Naive B cell (primary cell): Measurements from ENCODE around the gene HOXC4. TPM values are rescaled to one million over a fixed set of nuclear protein-coding genes. Genes with fewer than 3 reads are reported as not detected.

ENCODE experiments used
- ATAC-seq, 2 donors: fragments of 150-1000 bp; cut with Tn5 transposase; 2 replicates each; pipeline ENCODE4 v1.10.0; 2021; ENCODE audit warnings: low read depth in 2 of 2, mild to moderate bottlenecking in 2 of 2, moderate library complexity in 2 of 2
- DNase-seq: peaks from one replicate; pipeline ENCODE4 v3.0.0; 2022
- H3K27ac Mint-ChIP-seq, 6 donors: one replicate each; pipeline ENCODE4 v1.8.0; 2020 to 2022; ENCODE audit warnings: mild to moderate bottlenecking in 6 of 6, mixed read lengths in 6 of 6, moderate library complexity in 5 of 6, inconsistent platforms in 2 of 6
- H3K27me3 Mint-ChIP-seq, 3 donors: one replicate each; pipeline ENCODE4 v1.8.0; 2021 to 2022; ENCODE audit warnings: mixed read lengths in 3 of 3, mild to moderate bottlenecking in 1 of 3
- H3K36me3 Mint-ChIP-seq, 2 donors: one replicate each; pipeline ENCODE4 v1.8.0; 2020 to 2022; ENCODE audit warnings: mixed read lengths in 2 of 2, inconsistent platforms in 1 of 2, mild to moderate bottlenecking in 1 of 2
- H3K4me1 Mint-ChIP-seq, 3 donors: one replicate each; pipeline ENCODE4 v1.8.0; 2020 to 2022; ENCODE audit warnings: mixed read lengths in 3 of 3, inconsistent platforms in 1 of 3, mild to moderate bottlenecking in 1 of 3, moderate library complexity in 1 of 3
- H3K4me3 Mint-ChIP-seq, 8 donors: one replicate each; pipeline ENCODE4 v1.8.0; 2020 to 2022; ENCODE audit warnings: mild to moderate bottlenecking in 8 of 8, mixed read lengths in 8 of 8, moderate library complexity in 8 of 8, inconsistent platforms in 2 of 8
- H3K9me3 Mint-ChIP-seq, 7 donors: one replicate each; pipeline ENCODE4 v1.8.0; 2020 to 2022; ENCODE audit warnings: mixed read lengths in 7 of 7, mild to moderate bottlenecking in 5 of 7, inconsistent platforms in 2 of 7, moderate library complexity in 1 of 7
- polyA plus RNA-seq, 6 donors: library from polyadenylated mRNA; unstranded; fragments of 300-500 nt; fragmentation: Illumina TruSeq; gene quantifications; one replicate each; pipeline ENCODE4 v1.2.3, GENCODE V29; 2021; ENCODE audit warnings: low read depth in 6 of 6

Gene HOXC4
- 1 to 10 TPM in 1 of 6 donors, under 1 TPM in 4, not detected in 1; 0.17 to 1.0 (median 0.42) TPM for polyA plus RNA-seq

GRCh38 chr12:54053751-54054741, at the start of gene HOXC4:
TSS of gene HOXC4 (plus strand) at chr12:54053835. CDS start at chr12:54053923, 88 bp downstream.
- Mint-ChIP-seq H3K9me3 (peaks cover 0 to 15% (median 0%) of the 10 kb centered on the region in 7 donors), H3K36me3 (peaks cover 0 to 21% of the 10 kb centered on the region in 2 donors), H3K4me3 (peak within 1 kb of the TSS; percentile 81 to 95 (median 90)), H3K27me3 (peaks cover 86 to 91% (median 86%) of the 10 kb centered on the region in 3 donors), H3K27ac (peak within 1 kb of the TSS in 5 of 6 donors; percentile 72 to 97 (median 87)), H3K4me1 (peaks cover 28 to 50% (median 40%) of the 10 kb centered on the region in 3 donors)
- ATAC-seq (peak; percentile 74 to 75), DNase-seq (no peak)

GRCh38 chr12:54004063-54004840, 49.4 kb upstream of the HOXC4 start:
- H3K27ac Mint-ChIP-seq: peak overlapping the region in 3 of 6 donors; percentile 44 to 86 (median 84)
- no peaks in the 10 kb centered on the region for H3K9me3 Mint-ChIP-seq
- peak overlapping the region in 3 of 8 donors; percentile 36 to 85 (median 80) for H3K4me3 Mint-ChIP-seq
- peaks cover 79 to 96% (median 79%) of the 10 kb centered on the region in 3 donors for H3K27me3 Mint-ChIP-seq
- H3K4me1 Mint-ChIP-seq: peaks cover 15 to 40% (median 40%) of the 10 kb centered on the region in 3 donors
- ATAC-seq (no peak), DNase-seq (no peak)
- no peaks in the 10 kb centered on the region for H3K36me3 Mint-ChIP-seq

GRCh38 chr12:54004841-54005530, 48.6 kb upstream of the HOXC4 start:
- peaks cover 77 to 99% (median 86%) of the 10 kb centered on the region in 3 donors for H3K27me3 Mint-ChIP-seq
- no peaks in the 10 kb centered on the region for H3K36me3 Mint-ChIP-seq
- peaks cover 19 to 44% (median 41%) of the 10 kb centered on the region in 3 donors for H3K4me1 Mint-ChIP-seq
- peak overlapping the region in 5 of 6 donors; percentile 58 to 93 (median 83) for H3K27ac Mint-ChIP-seq
- H3K9me3 Mint-ChIP-seq: peaks cover 0 to 2% (median 0%) of the 10 kb centered on the region in 7 donors
- H3K4me3 Mint-ChIP-seq: peak overlapping the region in 5 of 8 donors; percentile 59 to 94 (median 80)
- no peak for ATAC-seq
- no peak for DNase-seq

GRCh38 chr12:54005531-54005852, 48.1 kb upstream of the HOXC4 start:
- peak overlapping the region in 5 of 6 donors; percentile 58 to 93 (median 79) for H3K27ac Mint-ChIP-seq
- H3K4me3 Mint-ChIP-seq: peak overlapping the region in 6 of 8 donors; percentile 80 to 94 (median 84)
- DNase-seq: no peak
- ATAC-seq: no peak
- no peaks in the 10 kb centered on the region for H3K36me3 Mint-ChIP-seq
- peaks cover 78 to 99% (median 91%) of the 10 kb centered on the region in 3 donors for H3K27me3 Mint-ChIP-seq
- peaks cover 19 to 47% (median 38%) of the 10 kb centered on the region in 3 donors for H3K4me1 Mint-ChIP-seq
- peaks cover 0 to 2% (median 0%) of the 10 kb centered on the region in 7 donors for H3K9me3 Mint-ChIP-seq

GRCh38 chr12:54005853-54006558, 47.6 kb upstream of the HOXC4 start:
- Mint-ChIP-seq H3K36me3 (no peaks in the 10 kb centered on the region), H3K4me1 (peaks cover 21 to 48% (median 41%) of the 10 kb centered on the region in 3 donors), H3K4me3 (peak overlapping the region; percentile 80 to 94 (median 84)), H3K27ac (peak overlapping the region; percentile 18 to 93 (median 68)), H3K9me3 (peaks cover 0 to 2% (median 0%) of the 10 kb centered on the region in 7 donors), H3K27me3 (peaks cover 80 to 99% (median 93%) of the 10 kb centered on the region in 3 donors)
- ATAC-seq: peak; percentile 80 to 85
- DNase-seq: peak; percentile 83

- Mint-ChIP-seq H3K36me3 (no peaks in the 10 kb centered on the region), H3K9me3 (peaks cover 0 to 2% (median 0%) of the 10 kb centered on the region in 7 donors), H3K4me1 (peaks cover 28 to 54% (median 45%) of the 10 kb centered on the region in 3 donors), H3K27me3 (peaks cover 81 to 99% (median 93%) of the 10 kb centered on the region in 3 donors), H3K4me3 (peak overlapping the region; percentile 80 to 94 (median 84)), H3K27ac (peak overlapping the region in 3 of 6 donors; percentile 22 to 93 (median 73))
- no peak for ATAC-seq
- DNase-seq: no peak
These were observed 46.9 kb upstream of the HOXC4 start for GRCh38 chr12:54006559-54007220.

- Mint-ChIP-seq H3K4me3 (peak overlapping the region in 5 of 8 donors; percentile 50 to 94 (median 80)), H3K27me3 (peaks cover 80 to 97% (median 93%) of the 10 kb centered on the region in 3 donors), H3K4me1 (peaks cover 29 to 54% (median 39%) of the 10 kb centered on the region in 3 donors), H3K9me3 (peaks cover 0 to 2% (median 0%) of the 10 kb centered on the region in 7 donors), H3K27ac (no peak overlapping the region), H3K36me3 (no peaks in the 10 kb centered on the region)
- DNase-seq: no peak
- ATAC-seq: no peak
These were observed 45.9 kb upstream of the HOXC4 start for GRCh38 chr12:54007538-54008259.

GRCh38 chr12:54008260-54008552, 45.4 kb upstream of the HOXC4 start:
- ATAC-seq (no peak), DNase-seq (no peak)
- Mint-ChIP-seq H3K9me3 (peaks cover 0 to 2% (median 0%) of the 10 kb centered on the region in 7 donors), H3K27ac (no peak overlapping the region), H3K4me3 (peak overlapping the region in 6 of 8 donors; percentile 32 to 85 (median 46)), H3K4me1 (peaks cover 29 to 54% (median 38%) of the 10 kb centered on the region in 3 donors), H3K27me3 (peaks cover 80 to 97% (median 93%) of the 10 kb centered on the region in 3 donors), H3K36me3 (no peaks in the 10 kb centered on the region)

- Mint-ChIP-seq H3K27me3 (peaks cover 79 to 97% (median 93%) of the 10 kb centered on the region in 3 donors), H3K4me3 (peak overlapping the region in 7 of 8 donors; percentile 62 to 90 (median 69)), H3K4me1 (peaks cover 29 to 51% (median 39%) of the 10 kb centered on the region in 3 donors), H3K36me3 (no peaks in the 10 kb centered on the region), H3K27ac (peak overlapping the region in 2 of 6 donors; percentile 78 to 91), H3K9me3 (peaks cover 0 to 2% (median 0%) of the 10 kb centered on the region in 7 donors)
- DNase-seq (no peak), ATAC-seq (no peak)
These were observed 44.2 kb upstream of the HOXC4 start for GRCh38 chr12:54009171-54010052.
